Heart left ventricle (tissue), 16 donors: ENCODE data around the gene ARHGAP15. TPM values are rescaled to one million over a fixed set of nuclear protein-coding genes. Genes with fewer than 3 reads are reported as not detected.

ENCODE experiments used
- ATAC-seq, 4 donors: fragments of 200-7000 bp; cut with Tn5 transposase; one replicate each; pipeline ENCODE4 v1.9.1; 2020 to 2022; ENCODE audit warnings: moderate library complexity in 4 of 4, mild to moderate bottlenecking in 3 of 4, moderate number of reproducible peaks in 1 of 4
- DNase-seq, 5 donors: peaks; one replicate each; pipeline ENCODE4 v3.0.0-alpha.2; 2020
- H3K27ac ChIP-seq, 12 donors: fragments of 200-600 bp; sonication (generic) in 4 of 12; one replicate each; pipeline versions ENCODE4 v1.5.0 to v1.8.0; 2016 to 2022; ENCODE audit warnings: mild to moderate bottlenecking in 2 of 12
- H3K27me3 ChIP-seq, 9 donors: fragments of 200-600 bp; sonication (generic) in 2 of 9; one replicate each; pipeline versions ENCODE4 v1.5.1 to v1.8.0; 2016 to 2022; ENCODE audit warnings: mild to moderate bottlenecking in 3 of 9
- H3K36me3 ChIP-seq, 9 donors: fragments of 200-600 bp; sonication (generic) in 2 of 9; one replicate each; pipeline versions ENCODE4 v1.5.0 to v1.8.0; 2018 to 2022; ENCODE audit warnings: mild to moderate bottlenecking in 2 of 9
- H3K4me1 ChIP-seq, 12 donors: fragments of 200-600 bp; sonication (generic) in 4 of 12; one replicate each; pipeline versions ENCODE4 v1.5.0 to v1.8.0; 2016 to 2022; ENCODE audit warnings: mild to moderate bottlenecking in 3 of 12
- H3K4me3 ChIP-seq, 12 donors: fragments of 200-600 bp; sonication (generic) in 4 of 12; one replicate each; pipeline versions ENCODE4 v1.5.0 to v1.8.0; 2017 to 2022; ENCODE audit warnings: mild to moderate bottlenecking in 9 of 12, moderate library complexity in 4 of 12
- H3K9me3 ChIP-seq, 12 donors: fragments of 200-600 bp; sonication (generic) in 4 of 12; one replicate each; pipeline versions ENCODE4 v1.5.0 to v1.8.0; 2016 to 2022; ENCODE audit warnings: mild to moderate bottlenecking in 1 of 12
- POLR2A ChIP-seq, 2 donors: fragments of 450-650 bp; IDR thresholded peaks; one replicate each; pipeline ENCODE4 v1.6.1; 2017; ENCODE audit warnings: antibody characterized with exemption in 2 of 2, mild to moderate bottlenecking in 2 of 2, moderate library complexity in 2 of 2
- WGBS, 4 donors: extraction: QIAGEN DNeasy Blood & Tissue Kit in 2 of 4; methylation state at CpG; one replicate each; pipeline versions ENCODE4 v1.1.5 to v1.1.7; 2013 to 2018; 5-methylcytosine and 5-hydroxymethylcytosine counted together
- intact Hi-C, 10 donors: fragments of 100-400 bp; cut with DNase I; formaldehyde crosslinking; loops; one replicate each; pipeline versions ENCODE4 v1.11.1 to v1.14.2; 2022
- polyA plus RNA-seq, 2 donors: library from polyadenylated mRNA; stranded (reverse); fragments of 200-250 nt; gene quantifications; one replicate each; pipeline ENCODE4 v1.2.3, GENCODE V29; 2013
- total RNA-seq, 9 donors: library from RNA; depleted of rRNA in 2 of 9; stranded (reverse); fragments of >200 nt in 2 of 9; fragmentation: NEBNext Ultra II Directional in 3 of 9; extraction: Animal tissue kit (Norgen Biotek cat#: 25700) in 3 of 9; gene quantifications; one replicate each; pipeline versions ENCODE4 v1.1.0 to v1.2.4, GENCODE V29; 2016 to 2023
- TF ChIP-seq, protein P1 (sequence below), 12 donors: fragments of 200-600 bp; sonication (generic) in 4 of 12; IDR thresholded peaks; one replicate each; pipeline versions ENCODE4 v1.5.0 to v1.8.0; 2018 to 2022; ENCODE audit warnings: antibody characterized with exemption in 12 of 12, mild to moderate bottlenecking in 5 of 12
- donor health status: ischemic (EF 13 %, LVEDD 7.1; RV severe dilation, severe dysfunction).
- donor health status: healthy with polysubstance abuse.
- donor health status: DM: no; HTN: yes; CAD: no.
- donor health status: DM: no; HTN: no; CAD: no.
- donor health status: ischemic (EF 25% LVEDD 6.9; RV normal size, moderate dysfunction).
- donor health status: ischemic (EF 25% LVEDD 5.7; RV mildly dilated, moderate dysfunction).
- donor health status: healthy.
- donor health status: DM: yes; HTN: yes; CAD: no.
- donor health status: ischemic (EF 35%, LVEDD 5.7; RV mildly dilated, moderate dysfunction).
- donor health status: nonischemic (EF 11% LVEDD 7.7; RV severe dilation, severe dysfunction).
- donor health status: DM: yes; HTN: yes; CAD: no.
- donor health status: PGD.
- donor health status: ischemic (EF 29% LVEDD 5.4; RV normal size, mild dysfunction).
- donor health status: nonischemic (EF 23%, LVEDD 6.1; RV moderate dilation, normal function).

The ARHGAP15 gene
- total and polyA plus RNA-seq, 11 donors, result 1.3 to 8.7 (median 3.3) TPM

DNA sequence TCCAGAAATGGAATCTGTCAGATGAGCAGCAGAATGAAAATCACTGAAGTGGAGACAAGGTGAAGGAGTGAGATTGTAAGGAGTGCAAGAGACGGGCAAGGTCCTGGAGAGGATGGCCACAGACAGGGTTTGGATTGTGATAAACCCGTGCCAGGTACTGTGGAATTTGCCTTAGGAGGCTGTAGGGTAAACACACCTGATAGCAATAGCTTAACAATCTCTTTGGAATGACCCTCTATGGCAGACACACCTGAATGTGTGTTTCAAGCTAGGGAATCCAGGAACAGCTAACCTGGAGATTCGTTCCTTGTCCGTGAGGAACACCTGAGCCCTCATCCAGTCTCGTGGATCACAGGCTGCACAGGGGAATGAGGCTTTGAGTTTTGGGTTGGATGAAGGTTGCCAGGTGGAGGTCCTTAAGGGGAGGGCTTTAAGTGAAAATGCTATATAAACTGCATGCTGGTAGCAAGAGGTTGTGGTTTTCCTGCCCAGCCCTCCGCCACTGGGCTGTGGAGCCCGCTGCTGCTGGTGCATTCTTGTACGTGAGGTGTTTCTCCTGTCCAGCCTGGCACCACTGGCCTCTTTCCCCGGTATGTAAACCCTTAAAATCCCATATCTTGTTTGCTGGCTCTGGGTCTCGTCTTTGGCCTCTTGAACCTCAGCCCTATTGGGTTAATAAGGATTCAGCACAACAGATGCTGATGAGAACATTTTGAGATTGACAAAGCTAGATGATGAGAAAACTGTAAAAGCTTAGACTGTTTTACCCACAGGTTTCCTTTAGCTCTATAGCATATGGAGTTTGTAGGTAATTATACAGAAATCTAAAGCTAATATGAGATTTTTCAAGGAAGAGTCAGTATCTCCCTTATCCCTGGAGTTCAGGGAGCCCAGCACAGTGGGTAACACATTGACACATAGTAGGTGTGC lies 117.9 kb downstream of the ARHGAP15 start:
- 82 to 85% (median 84%) methylated on average over 10 of the region's 10 CpGs for WGBS, 4 donors
- intact Hi-C loops, result no loop called here
- DNase-seq, result no peak

DNA sequence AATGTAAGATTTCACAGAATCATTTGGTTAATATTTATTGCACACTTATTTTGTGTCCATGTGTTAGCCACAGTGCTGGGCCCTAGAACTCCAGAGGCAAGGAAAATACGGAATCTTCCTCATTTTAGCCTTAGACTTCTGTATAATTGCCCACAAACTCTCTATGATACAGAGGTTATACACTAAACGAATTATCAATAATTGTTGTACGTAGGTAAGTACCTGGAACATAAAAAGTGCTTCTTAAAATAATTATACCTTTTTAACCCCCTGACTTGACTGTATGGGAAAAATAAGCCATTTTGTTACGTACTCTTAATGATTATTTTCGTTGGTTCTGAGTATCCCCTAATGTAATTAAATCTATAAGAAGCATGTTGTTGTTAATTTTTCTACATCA lies 119.4 kb downstream of the ARHGAP15 start:
- TF ChIP-seq, protein P1, sequence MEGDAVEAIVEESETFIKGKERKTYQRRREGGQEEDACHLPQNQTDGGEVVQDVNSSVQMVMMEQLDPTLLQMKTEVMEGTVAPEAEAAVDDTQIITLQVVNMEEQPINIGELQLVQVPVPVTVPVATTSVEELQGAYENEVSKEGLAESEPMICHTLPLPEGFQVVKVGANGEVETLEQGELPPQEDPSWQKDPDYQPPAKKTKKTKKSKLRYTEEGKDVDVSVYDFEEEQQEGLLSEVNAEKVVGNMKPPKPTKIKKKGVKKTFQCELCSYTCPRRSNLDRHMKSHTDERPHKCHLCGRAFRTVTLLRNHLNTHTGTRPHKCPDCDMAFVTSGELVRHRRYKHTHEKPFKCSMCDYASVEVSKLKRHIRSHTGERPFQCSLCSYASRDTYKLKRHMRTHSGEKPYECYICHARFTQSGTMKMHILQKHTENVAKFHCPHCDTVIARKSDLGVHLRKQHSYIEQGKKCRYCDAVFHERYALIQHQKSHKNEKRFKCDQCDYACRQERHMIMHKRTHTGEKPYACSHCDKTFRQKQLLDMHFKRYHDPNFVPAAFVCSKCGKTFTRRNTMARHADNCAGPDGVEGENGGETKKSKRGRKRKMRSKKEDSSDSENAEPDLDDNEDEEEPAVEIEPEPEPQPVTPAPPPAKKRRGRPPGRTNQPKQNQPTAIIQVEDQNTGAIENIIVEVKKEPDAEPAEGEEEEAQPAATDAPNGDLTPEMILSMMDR (IDR thresholded peaks at IDR 0.05), result no peak
- TF ChIP-seq POLR2A (IDR thresholded peaks at IDR 0.05), result no peak
- Histone ChIP-seq H3K9me3 (no peaks in the 10 kb centered on the region), H3K27ac (no peak overlapping the region), H3K4me1 (peaks cover 0 to 21% (median 0%) of the 10 kb centered on the region in 12 donors), H3K36me3 (no peaks in the 10 kb centered on the region), H3K27me3 (no peaks in the 10 kb centered on the region), H3K4me3 (no peak overlapping the region)
- DNase-seq (no peak), ATAC-seq (no peak)
- intact Hi-C loops, result no loop called here
- WGBS, 4 donors, result 77 to 85% (median 78%) methylated on average over 5 of the region's 5 CpGs

More for the DNA sequence above, 117.9 kb downstream of the ARHGAP15 start:
- H3K9me3 ChIP-seq, result no peaks in the 10 kb centered on the region
- TF ChIP-seq, protein P1 (IDR thresholded peaks at IDR 0.05), result no peak
- TF ChIP-seq POLR2A (IDR thresholded peaks at IDR 0.05), result no peak
- H3K27ac ChIP-seq, result no peak overlapping the region
- H3K27me3 ChIP-seq, result no peaks in the 10 kb centered on the region
- H3K4me1 ChIP-seq, result peaks cover 0 to 21% (median 0%) of the 10 kb centered on the region in 12 donors
- no peak for ATAC-seq
- peak overlapping the region in 1 of 12 donors; percentile 29 for H3K4me3 ChIP-seq
- no peaks in the 10 kb centered on the region for H3K36me3 ChIP-seq

DNA sequence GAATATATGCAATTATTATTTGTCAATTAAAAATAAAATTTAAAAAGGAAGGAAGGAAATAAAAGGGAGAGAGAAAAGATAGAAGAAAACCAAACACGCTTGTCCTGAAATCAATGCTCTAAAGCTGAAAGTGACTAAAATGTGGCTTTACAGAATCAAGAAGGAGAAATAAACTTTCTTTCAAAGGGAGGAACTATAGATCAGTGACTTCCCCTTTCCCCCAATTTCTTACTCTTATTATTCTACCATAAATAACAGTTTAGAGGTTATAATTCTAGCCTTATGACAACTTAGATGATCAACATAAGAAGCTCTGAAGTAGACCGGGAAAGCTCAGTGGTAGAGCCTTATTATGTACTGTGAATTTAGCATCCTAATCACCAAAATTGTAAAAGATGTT lies 122.5 kb downstream of the ARHGAP15 start:
- Histone ChIP-seq H3K27me3 (no peaks in the 10 kb centered on the region), H3K4me1 (peaks cover 0 to 8% (median 0%) of the 10 kb centered on the region in 12 donors), H3K9me3 (no peaks in the 10 kb centered on the region), H3K36me3 (no peaks in the 10 kb centered on the region), H3K27ac (peak overlapping the region in 1 of 12 donors; percentile 10), H3K4me3 (no peak overlapping the region)
- whole genome bisulfite sequencing, 4 donors, result 87 to 92% (median 89%) methylated on average over 2 of the region's 2 CpGs
- intact Hi-C loops, result loop anchor here in 5 of 10 donors (10.0 kb wide), 2 partner anchors 137 to 217 kb away; no protein-coding TSS in a partner anchor
- ATAC-seq, result no peak
- no peak for DNase-seq
- no peak for TF ChIP-seq POLR2A (IDR thresholded peaks at IDR 0.05)
- TF ChIP-seq, protein P1 (IDR thresholded peaks at IDR 0.05), result no peak

DNA sequence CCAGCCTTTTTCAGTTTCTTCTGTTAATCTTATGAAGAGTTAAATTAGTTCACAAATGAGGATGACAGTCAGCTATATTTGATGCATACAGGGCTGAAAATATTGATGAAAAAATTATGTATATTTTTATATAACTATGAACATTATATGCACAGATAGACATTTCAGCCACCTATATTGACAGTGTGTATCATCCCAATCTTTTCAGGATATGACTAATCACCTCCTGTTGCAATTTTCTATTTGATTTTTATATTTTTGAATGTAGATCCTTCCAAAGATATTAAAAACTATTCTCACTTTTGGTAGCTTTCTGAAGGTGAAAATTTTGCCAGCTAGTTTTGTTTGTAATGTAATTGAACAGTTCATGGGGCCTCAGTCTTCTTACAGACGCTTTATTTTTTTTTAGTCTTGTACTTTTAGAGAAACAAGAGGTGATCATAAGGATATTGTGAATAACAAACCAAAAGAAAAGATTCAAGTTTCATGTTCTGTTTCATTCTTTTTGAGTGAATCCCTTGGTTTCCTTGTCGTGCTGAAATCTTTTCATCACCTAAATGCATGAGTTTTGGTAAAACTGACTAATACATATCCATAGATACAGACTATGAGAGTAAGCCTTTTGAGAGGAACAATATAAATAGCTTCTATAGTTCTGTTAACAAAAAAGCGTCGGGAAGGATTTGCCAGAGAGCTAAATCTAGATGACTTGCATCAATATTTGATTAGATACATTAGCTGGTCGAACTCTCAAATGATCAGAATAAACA lies 123.1 kb downstream of the ARHGAP15 start:
- Histone ChIP-seq H3K27me3 (no peaks in the 10 kb centered on the region), H3K4me1 (peaks cover 0 to 6% (median 0%) of the 10 kb centered on the region in 12 donors), H3K4me3 (no peak overlapping the region), H3K36me3 (no peaks in the 10 kb centered on the region), H3K27ac (peak overlapping the region in 1 of 12 donors; percentile 15), H3K9me3 (no peaks in the 10 kb centered on the region)
- WGBS, 4 donors, result 80 to 86% (median 81%) methylated on average over 5 of the region's 5 CpGs
- ATAC-seq (no peak), DNase-seq (no peak)
- intact Hi-C loops, result loop anchor here in 5 of 10 donors (10.0 kb wide), 2 partner anchors 138 to 218 kb away; no protein-coding TSS in a partner anchor
- no peak for TF ChIP-seq POLR2A (IDR thresholded peaks at IDR 0.05)
- TF ChIP-seq, protein P1 (IDR thresholded peaks at IDR 0.05), result no peak
